Neural progenitor cell (in vitro differentiated cells): ENCODE measurements around the gene ANTXR1. TPM values are rescaled to one million over a fixed set of nuclear protein-coding genes. Genes with fewer than 3 reads are reported as not detected.

Experiments used
- DNase-seq: peaks from one replicate; pipeline ENCODE4 v3.0.0-alpha.2; 2016; ENCODE audit warnings: low spot score
- H2AFZ ChIP-seq: fragments of 200-600 bp; sonication (generic); replicated peaks from 2 replicates; pipeline ENCODE4 v1.6.1; 2016; ENCODE audit warnings: antibody characterized with exemption
- H3F3A ChIP-seq: fragments of 200-600 bp; sonication (generic); 2 replicates; pipeline ENCODE4 v1.6.1; 2016; ENCODE audit warnings: antibody characterized with exemption, low read depth
- H3K27ac ChIP-seq: fragments of 200-600 bp; sonication (generic); 2 replicates; pipeline ENCODE4 v1.5.1; 2016; ENCODE audit warnings: mild to moderate bottlenecking
- H3K27me3 ChIP-seq: fragments of 200-600 bp; sonication (generic); 2 replicates; pipeline ENCODE4 v1.6.1; 2016; ENCODE audit warnings: mild to moderate bottlenecking, moderate library complexity
- H3K36me3 ChIP-seq: fragments of 200-600 bp; sonication (generic); 2 replicates; pipeline ENCODE4 v1.5.1; 2016
- H3K4me1 ChIP-seq: fragments of 200-600 bp; sonication (generic); 2 replicates; pipeline ENCODE4 v1.6.1; 2016; ENCODE audit warnings: mixed run types
- H3K4me2 ChIP-seq: fragments of 200-600 bp; sonication (generic); 2 replicates; pipeline ENCODE4 v1.6.1; 2016
- H3K4me3 ChIP-seq: fragments of 200-600 bp; sonication (generic); 2 replicates; pipeline ENCODE4 v1.5.1; 2016
- H3K79me2 ChIP-seq: fragments of 200-600 bp; sonication (generic); 2 replicates; pipeline ENCODE4 v1.6.1; 2016; ENCODE audit warnings: low read depth
- H3K9ac ChIP-seq: fragments of 200-600 bp; sonication (generic); 2 replicates; pipeline ENCODE4 v1.6.1; 2016
- H3K9me3 ChIP-seq: fragments of 200-600 bp; sonication (generic); 2 replicates; pipeline ENCODE4 v1.5.1; 2016; ENCODE audit warnings: low read depth
- H4K20me1 ChIP-seq: fragments of 200-600 bp; sonication (generic); 2 replicates; pipeline ENCODE4 v1.6.1; 2016; ENCODE audit warnings: low read depth
- H3K27ac Mint-ChIP-seq: 3 replicates; pipeline ENCODE4 v1.8.0; 2021; ENCODE audit warnings: mixed read lengths
- H3K27me3 Mint-ChIP-seq: 2 replicates; pipeline ENCODE4 v1.8.0; 2022; ENCODE audit warnings: low read depth, mild to moderate bottlenecking, inconsistent platforms, moderate library complexity, mixed read lengths; ENCODE audit not compliant: insufficient read depth
- H3K36me3 Mint-ChIP-seq: 3 replicates; pipeline ENCODE4 v1.8.0; 2021; ENCODE audit warnings: mixed read lengths
- H3K4me1 Mint-ChIP-seq: 3 replicates; pipeline ENCODE4 v1.8.0; 2021; ENCODE audit warnings: mixed read lengths
- H3K4me3 Mint-ChIP-seq: 3 replicates; pipeline ENCODE4 v1.8.0; 2021; ENCODE audit warnings: mild to moderate bottlenecking, moderate library complexity, mixed read lengths
- H3K9me3 Mint-ChIP-seq: 3 replicates; pipeline ENCODE4 v1.8.0; 2020; ENCODE audit warnings: mixed read lengths
- CTCF ChIP-seq: fragments of 200-600 bp; sonication (generic); IDR thresholded peaks from 2 replicates; pipeline ENCODE4 v1.5.1; 2017; ENCODE audit warnings: antibody characterized with exemption, mild to moderate bottlenecking
- EZH2 ChIP-seq: fragments of 200-600 bp; sonication (generic); IDR thresholded peaks from 2 replicates; pipeline ENCODE4 v1.6.1; 2017; ENCODE audit warnings: antibody characterized with exemption, mild to moderate bottlenecking, moderate library complexity
- EZH2phosphoT487 ChIP-seq: fragments of 200-600 bp; sonication (generic); IDR thresholded peaks from 2 replicates; pipeline ENCODE4 v1.6.1; 2017; ENCODE audit warnings: antibody characterized with exemption
- total RNA-seq: library from RNA; depleted of rRNA; stranded (reverse); fragments of >200 nt; gene quantifications from 2 replicates; pipeline ENCODE4 v1.2.3, GENCODE V29; 2015; ENCODE audit warnings: low replicate concordance

ANTXR1 gene
- total RNA-seq, 1 donor from 2014 or later, result 6.7 TPM

- no peak overlapping the region for H3K9ac ChIP-seq
- H3K4me2 ChIP-seq, result no peak overlapping the region
- H3K9me3 ChIP-seq, result no peaks in the 10 kb centered on the region
- H3K79me2 ChIP-seq, result no peaks in the 10 kb centered on the region
- peaks cover 20% of the 10 kb centered on the region for H3K36me3 Mint-ChIP-seq
- TF ChIP-seq CTCF (no peak), EZH2phosphoT487 (no peak), EZH2 (no peak)
- H4K20me1 ChIP-seq, result no peaks in the 10 kb centered on the region
- H3K36me3 ChIP-seq, result no peaks in the 10 kb centered on the region
- H3K27ac ChIP-seq, result no peak overlapping the region
- H3K4me3 Mint-ChIP-seq, result no peak overlapping the region
- no peak overlapping the region for H2AFZ ChIP-seq
- peaks cover 20% of the 10 kb centered on the region for H3K4me1 ChIP-seq
- H3K9me3 Mint-ChIP-seq, result no peaks in the 10 kb centered on the region
- H3K27me3 ChIP-seq, result no peaks in the 10 kb centered on the region
- peaks cover 7% of the 10 kb centered on the region for H3K4me1 Mint-ChIP-seq
- H3K4me3 ChIP-seq, result no peak overlapping the region
- no peaks in the 10 kb centered on the region for H3K27me3 Mint-ChIP-seq
- no peak for DNase-seq
- no peak overlapping the region for H3K27ac Mint-ChIP-seq
- H3F3A ChIP-seq, result peaks cover 4% of the 10 kb centered on the region
Measured at GRCh38 chr2:69147841-69148533, 135.0 kb downstream of the ANTXR1 start.

GRCh38 chr2:69149631-69150215, 136.7 kb downstream of the ANTXR1 start:
- H3K9me3 Mint-ChIP-seq, result no peaks in the 10 kb centered on the region
- TF ChIP-seq EZH2phosphoT487 (no peak), EZH2 (no peak), CTCF (no peak)
- no peak overlapping the region for H3K27ac ChIP-seq
- peaks cover 25% of the 10 kb centered on the region for H3K36me3 Mint-ChIP-seq
- H3K4me1 ChIP-seq, result peaks cover 20% of the 10 kb centered on the region
- no peaks in the 10 kb centered on the region for H3K27me3 ChIP-seq
- H3K9ac ChIP-seq, result no peak overlapping the region
- no peaks in the 10 kb centered on the region for H3K79me2 ChIP-seq
- H3K27me3 Mint-ChIP-seq, result no peaks in the 10 kb centered on the region
- H3F3A ChIP-seq, result peaks cover 4% of the 10 kb centered on the region
- H3K4me3 ChIP-seq, result no peak overlapping the region
- H3K36me3 ChIP-seq, result no peaks in the 10 kb centered on the region
- H3K27ac Mint-ChIP-seq, result no peak overlapping the region
- H3K4me1 Mint-ChIP-seq, result peaks cover 7% of the 10 kb centered on the region
- no peak overlapping the region for H3K4me3 Mint-ChIP-seq
- H4K20me1 ChIP-seq, result no peaks in the 10 kb centered on the region
- DNase-seq, result peak; percentile 73
- no peaks in the 10 kb centered on the region for H3K9me3 ChIP-seq
- no peak overlapping the region for H2AFZ ChIP-seq
- peak overlapping the region; percentile 37 for H3K4me2 ChIP-seq

- H4K20me1 ChIP-seq, result no peaks in the 10 kb centered on the region
- no peaks in the 10 kb centered on the region for H3K36me3 ChIP-seq
- H3K4me3 ChIP-seq, result no peak overlapping the region
- peaks cover 9% of the 10 kb centered on the region for H3K4me1 ChIP-seq
- no peak for DNase-seq
- H3K9me3 ChIP-seq, result no peaks in the 10 kb centered on the region
- H3K79me2 ChIP-seq, result no peaks in the 10 kb centered on the region
- H3K27me3 Mint-ChIP-seq, result no peaks in the 10 kb centered on the region
- H3F3A ChIP-seq, result no peaks in the 10 kb centered on the region
- no peaks in the 10 kb centered on the region for H3K9me3 Mint-ChIP-seq
- H3K27me3 ChIP-seq, result no peaks in the 10 kb centered on the region
- H3K27ac Mint-ChIP-seq, result no peak overlapping the region
- no peak overlapping the region for H3K4me2 ChIP-seq
- peaks cover 26% of the 10 kb centered on the region for H3K36me3 Mint-ChIP-seq
- no peak overlapping the region for H3K4me3 Mint-ChIP-seq
- no peak overlapping the region for H3K9ac ChIP-seq
- no peak overlapping the region for H3K27ac ChIP-seq
- TF ChIP-seq CTCF (no peak), EZH2 (no peak), EZH2phosphoT487 (no peak)
- H2AFZ ChIP-seq, result no peak overlapping the region
- peaks cover 7% of the 10 kb centered on the region for H3K4me1 Mint-ChIP-seq
Measured at GRCh38 chr2:69151931-69152330, 139.0 kb downstream of the ANTXR1 start.
